ENCODE data around the gene CLCN6.
"Not testable (repeated sequence)": the region's sequence is repeated elsewhere in the genome, so short reads cannot be mapped to it uniquely, and the experiment has no call there.

The CLCN6 gene

GRCh38 chr1:11794446-11795237, 11.3 kb upstream of the CLCN6 start:
- DNase-seq (ENCODE audit: low read depth in 3 of 3) = no peak

- DNase-seq (ENCODE audit: low read depth in 3 of 3) = no peak
Observed at GRCh38 chr1:11795238-11795890, 10.6 kb upstream of the CLCN6 start.

GRCh38 chr1:11796036-11796828, 9.8 kb upstream of the CLCN6 start:
- DNase-seq (ENCODE audit: low read depth in 3 of 3) = no peak

DNA sequence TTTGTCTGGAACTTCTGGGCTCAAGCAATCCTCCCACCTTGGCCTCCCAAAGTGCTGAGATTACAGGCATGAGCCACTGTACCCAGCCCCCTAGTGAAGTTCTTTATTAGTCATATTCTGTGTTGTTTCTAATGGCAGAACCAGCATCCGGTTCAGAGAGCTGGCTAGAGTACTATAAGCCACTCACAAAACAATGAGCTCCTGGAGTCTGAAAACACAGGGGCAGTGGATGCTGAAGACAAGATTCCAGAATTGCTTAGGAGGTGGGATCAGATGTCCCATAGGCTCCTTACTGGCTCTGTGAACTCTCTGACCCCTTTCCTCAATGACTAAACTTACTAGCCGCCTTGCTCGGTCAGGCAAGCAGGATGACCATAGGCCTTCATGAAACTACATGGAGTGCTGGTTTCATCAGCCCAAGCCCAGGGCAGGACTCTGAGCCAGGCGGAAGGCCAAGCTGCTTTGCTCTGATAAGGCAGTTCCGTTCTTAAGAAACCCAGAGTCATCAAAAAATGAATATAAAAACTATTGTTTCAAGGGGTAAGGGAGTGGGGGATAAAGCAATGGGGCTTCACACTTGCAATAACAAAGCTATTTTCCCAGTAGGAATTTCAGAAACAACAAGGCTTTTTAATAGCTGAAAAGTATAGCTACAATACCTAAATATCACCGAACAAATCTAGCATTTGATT, 8.3 kb upstream of the CLCN6 start:
- DNase-seq (ENCODE audit: low read depth in 3 of 3) = no peak

GRCh38 chr1:11799099-11799498, 6.9 kb upstream of the CLCN6 start:
- DNase-seq (ENCODE audit: low read depth in 3 of 3) = no peak

DNA sequence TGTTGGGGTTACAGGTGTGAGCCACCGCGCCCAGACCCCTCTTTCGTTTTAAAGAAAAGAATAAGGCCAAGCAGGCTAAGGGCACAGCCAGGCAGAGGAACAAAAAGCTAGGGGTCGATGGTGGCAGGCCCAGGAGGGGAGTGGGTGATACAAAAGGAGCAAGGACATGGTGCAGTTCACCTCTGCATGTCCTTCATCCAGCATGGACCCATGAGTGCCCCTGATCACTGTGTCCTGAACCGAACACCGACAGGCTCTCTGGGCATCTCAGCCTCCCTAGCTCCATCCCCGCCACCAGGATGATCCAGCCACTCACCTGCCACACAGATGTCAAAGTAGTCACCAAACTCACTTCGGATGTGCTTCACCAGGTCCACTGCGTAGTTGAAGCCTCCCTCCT, 6.1 kb upstream of the CLCN6 start:
- DNase-seq (ENCODE audit: low read depth in 3 of 3) = no peak

- DNase-seq (ENCODE audit: low read depth in 3 of 3) = no peak
Observed at GRCh38 chr1:11800391-11800755, 5.6 kb upstream of the CLCN6 start.

DNA sequence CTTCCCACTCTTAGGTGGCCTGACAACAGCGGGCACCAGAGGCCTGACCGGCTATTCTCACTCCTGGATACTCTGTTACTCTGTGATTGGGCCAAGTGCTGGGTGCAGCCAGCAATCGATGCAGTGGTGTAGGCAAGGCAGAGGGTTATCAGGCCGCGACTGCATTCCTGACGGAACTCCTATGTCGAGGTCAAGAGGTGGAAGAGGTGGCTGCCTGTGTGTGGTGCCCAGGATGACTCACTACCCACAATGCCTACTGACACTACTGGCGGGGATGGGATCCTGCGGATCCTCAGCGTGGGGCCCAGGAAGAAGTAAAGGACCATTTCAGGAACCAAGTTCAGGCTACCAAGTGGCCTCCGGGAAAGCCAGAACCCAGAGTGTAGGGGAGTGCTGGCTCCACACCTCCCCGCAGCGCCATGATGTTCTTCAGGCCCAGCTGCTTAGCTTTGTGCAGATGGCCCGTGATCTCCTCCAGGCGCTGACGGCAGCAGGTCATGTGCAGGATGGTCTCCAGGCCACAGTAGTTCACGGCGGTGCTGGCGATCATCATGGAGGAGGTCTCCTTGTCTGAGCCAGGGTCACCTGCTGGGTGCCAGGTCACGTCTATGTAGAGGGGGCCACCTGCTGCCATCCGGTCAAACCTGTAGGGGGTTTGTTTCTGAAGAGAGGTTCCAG, 5.1 kb upstream of the CLCN6 start:
- DNase-seq (ENCODE audit: low read depth in 3 of 3) = no peak

GRCh38 chr1:11802616-11802972, 3.4 kb upstream of the CLCN6 start:
- DNase-seq (ENCODE audit: low read depth in 3 of 3) = no peak

DNA sequence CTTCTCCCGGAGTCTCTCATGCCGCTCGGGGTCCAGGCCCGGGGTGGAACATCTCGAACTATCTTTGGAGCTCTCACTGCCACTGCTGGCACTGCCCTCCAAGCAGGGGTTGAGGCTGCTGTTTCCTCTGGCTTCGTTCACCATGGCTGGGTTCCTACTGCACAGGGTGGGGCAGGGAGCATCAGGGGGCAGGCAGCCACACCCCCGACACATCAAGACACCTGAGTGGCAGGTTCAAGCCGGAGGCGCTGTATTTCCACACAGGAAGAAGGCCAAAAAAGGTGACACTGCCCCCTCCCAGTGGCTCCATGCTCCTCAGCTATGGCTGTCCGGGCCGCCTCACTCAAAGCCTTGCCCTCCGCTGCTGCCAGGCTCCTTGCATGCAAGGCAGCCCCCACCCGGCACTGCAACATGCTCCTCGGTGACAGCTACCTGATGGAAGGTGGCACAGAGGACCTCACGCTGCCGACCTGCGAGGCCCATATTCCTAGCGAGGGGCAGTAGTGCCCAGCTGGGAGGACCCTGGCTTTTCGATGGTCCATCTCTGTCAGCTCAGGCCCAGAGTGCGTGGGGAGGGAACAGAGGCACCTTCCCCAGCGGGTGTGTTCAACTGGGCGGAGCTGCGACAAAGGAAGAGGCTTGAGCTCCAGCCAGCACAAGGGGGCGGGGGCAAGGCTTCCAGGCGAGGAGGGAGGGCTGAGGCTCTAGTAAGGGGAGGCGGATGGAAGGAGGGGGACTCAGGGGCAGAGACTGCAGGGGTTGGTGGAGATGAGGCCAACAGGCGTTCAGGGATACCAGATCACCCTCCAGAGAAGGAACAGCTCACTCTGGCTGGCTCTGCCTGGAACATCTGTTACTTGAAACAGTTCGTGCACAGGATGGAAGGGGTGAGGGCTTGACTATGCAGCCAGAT, 2.8 kb upstream of the CLCN6 start:
- DNase-seq (ENCODE audit: low read depth in 3 of 3) = peak; percentile 18 to 69 (median 33)

GRCh38 chr1:11803924-11804665, 1.9 kb upstream of the CLCN6 start:
- DNase-seq (ENCODE audit: low read depth in 3 of 3) = not testable (repeated sequence)

GRCh38 chr1:11804666-11805421, 1.1 kb upstream of the CLCN6 start:
- peak in 1 of 3 donors; percentile 3 for DNase-seq (ENCODE audit: low read depth in 3 of 3)

GRCh38 chr1:11806307-11806936, 431 bp downstream of the CLCN6 start:
- DNase-seq (ENCODE audit: low read depth in 3 of 3) = no peak

- DNase-seq (ENCODE audit: low read depth in 3 of 3) = no peak
Observed at GRCh38 chr1:11807133-11807532, 1.1 kb downstream of the CLCN6 start.

DNA sequence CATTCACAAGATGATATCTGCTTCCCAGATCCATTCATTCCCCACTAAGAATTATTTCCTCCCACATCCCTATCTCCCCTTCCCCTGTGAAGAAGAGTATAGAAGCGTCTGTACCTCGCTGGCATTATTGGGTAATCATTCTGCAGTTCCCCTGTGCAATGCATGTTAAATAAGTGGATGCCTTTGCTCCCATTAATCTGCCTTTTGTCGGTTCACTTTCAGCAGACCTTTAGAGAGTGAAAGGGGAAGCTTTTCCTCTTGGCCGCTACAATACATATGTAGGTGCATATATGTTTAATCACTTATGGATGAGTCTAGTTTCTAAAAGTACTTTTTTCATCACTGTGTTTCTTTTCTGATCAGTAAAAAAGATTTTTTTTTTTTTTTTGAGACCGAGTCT, 7.0 kb downstream of the CLCN6 start:
- no peak for DNase-seq (ENCODE audit: low read depth in 3 of 3)

- no peak for DNase-seq (ENCODE audit: low read depth in 3 of 3)
Observed at GRCh38 chr1:11817192-11817591, 11.2 kb downstream of the CLCN6 start.

DNA sequence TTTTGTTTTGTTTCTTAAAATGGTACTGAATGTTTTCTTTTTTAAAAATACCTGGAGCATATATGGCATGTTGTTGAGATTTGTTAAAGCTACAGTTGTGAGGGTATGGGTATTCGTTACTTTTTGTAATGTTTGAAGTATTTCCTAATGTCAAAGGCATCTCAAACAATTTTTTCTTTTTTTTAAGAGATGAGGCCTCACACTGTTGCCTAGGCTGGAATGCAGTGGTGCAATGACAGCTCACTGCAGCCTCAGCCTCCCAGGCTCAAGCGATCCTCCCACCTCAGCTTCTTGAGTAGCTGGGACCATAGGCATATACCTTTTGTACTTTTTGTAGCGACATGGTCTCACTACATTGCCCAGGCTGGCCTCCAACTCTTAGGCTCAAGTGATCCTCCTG, 16.1 kb downstream of the CLCN6 start:
- DNase-seq (ENCODE audit: low read depth in 3 of 3) = no peak

- DNase-seq (ENCODE audit: low read depth in 3 of 3) = no peak
Observed at GRCh38 chr1:11823366-11824137, 17.6 kb downstream of the CLCN6 start.

Data from stimulated activated CD4-positive, alpha-beta T cell treated with anti-CD3 and anti-CD28 coated beads, TNF-alpha, amount 100 ng/mL, for 48 hours (primary cell).